ENCODE measurements around the gene BTG4.

Gene BTG4

DNA sequence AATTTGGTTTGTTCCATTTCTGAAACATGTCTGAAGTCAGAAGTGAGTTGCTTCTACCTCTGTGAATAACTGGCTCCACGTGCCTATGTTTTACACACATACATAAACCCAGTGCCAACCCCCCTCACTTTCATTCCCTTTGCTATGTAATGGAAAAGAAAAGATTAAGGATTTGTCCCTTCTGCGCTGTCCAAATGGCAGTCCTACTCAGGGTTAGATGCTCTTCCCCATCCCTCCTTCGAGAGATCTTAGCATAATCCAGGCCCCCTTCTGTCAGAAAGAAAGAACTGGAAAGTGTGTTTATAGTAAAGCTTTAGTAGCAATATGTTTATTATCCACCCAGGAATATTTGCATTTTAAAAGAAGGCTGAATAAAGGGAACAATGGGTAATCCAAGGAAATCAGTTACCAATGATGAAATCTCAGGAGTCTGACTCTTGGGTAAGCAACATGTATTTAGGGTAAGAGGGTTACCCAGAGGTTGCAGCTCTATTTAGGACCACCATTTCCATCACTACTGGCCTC, 25.2 kb upstream of the BTG4 start:
- no peak for DNase-seq (ENCODE audit: low read depth)

DNA sequence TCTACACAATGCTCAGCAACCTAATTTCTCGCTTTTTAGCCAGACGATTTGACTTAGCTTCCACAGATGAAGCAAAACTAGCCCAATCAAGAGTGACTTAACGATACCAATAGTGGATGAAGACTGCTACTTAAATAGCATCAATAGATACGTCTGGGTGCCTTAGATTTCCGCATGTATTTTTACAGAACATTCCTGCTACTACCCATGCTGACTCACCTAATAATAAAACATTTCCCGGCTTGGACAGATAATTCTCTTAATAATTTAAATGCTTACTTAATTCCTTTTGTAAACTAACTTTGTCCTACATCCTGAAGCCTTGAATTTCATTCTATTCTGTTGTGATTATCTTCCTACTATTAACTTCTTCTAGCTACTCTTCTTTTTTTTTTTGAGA, 23.1 kb upstream of the BTG4 start:
- no peak for DNase-seq (ENCODE audit: low read depth)

DNA sequence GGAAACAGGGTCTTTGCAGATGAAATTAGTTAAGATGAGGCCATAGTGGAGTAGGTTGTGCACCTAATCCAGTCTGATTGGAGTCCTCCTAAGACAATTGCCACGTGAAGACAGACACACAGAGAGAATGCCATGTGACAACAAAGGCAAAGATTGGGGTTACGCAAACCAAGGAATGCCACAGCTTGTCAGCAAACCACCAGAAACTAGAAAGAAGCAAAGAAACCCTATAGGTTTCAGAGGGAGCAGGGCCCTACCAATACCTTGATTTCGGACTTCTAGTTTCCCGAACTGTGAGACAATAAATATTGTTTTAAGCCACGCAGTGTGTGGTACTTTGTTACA, 20.2 kb upstream of the BTG4 start:
- DNase-seq (ENCODE audit: low read depth): no peak

DNA sequence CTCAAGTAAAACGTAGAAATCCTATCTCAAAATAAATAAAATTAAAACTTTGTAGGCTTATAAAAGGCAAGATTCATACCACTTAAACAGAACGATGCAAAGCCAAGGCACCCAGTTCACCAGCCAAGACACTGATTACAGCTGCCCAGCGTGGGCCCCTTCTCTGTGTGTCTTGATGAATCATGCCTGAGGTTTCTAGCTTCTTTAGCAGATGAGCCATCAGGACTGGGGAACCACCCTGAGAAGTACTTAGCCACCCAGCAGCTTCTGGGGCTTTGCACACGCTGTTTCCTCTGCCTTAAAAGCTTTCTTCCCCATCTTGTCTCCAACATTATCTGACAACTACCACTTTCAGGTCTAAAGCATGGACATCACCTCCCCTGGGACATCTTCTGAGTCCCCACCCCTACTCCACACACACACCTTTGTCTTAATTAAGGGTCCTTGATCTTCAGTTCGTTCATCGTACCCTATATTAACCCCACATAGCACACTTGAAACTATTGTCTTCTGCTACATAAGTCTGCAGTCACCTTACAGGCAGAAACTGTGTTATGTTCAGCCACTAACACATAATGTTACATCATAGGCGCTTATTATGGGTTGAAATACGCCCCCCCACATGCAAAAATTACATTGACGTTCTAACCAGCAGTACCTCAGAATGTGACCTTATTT, 19.6 kb upstream of the BTG4 start:
- no peak for DNase-seq (ENCODE audit: low read depth)

DNA sequence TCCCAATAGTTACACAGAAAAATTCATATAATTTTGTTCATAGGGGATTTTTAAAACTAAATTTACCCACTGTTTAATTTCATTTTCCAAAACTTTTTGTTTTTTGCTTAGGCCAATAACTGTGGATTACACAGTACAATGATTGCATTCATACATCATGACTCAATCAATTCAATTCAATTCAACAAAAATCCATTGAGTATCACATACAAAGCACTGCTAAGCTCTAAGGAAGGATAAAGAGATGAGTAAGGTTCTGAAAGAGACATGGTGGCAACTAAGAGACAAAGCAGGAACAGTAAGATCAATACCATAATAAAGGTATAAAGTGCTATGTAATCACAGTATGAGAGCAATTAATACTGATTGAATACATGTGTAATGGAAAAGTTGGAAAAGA, 18.9 kb upstream of the BTG4 start:
- DNase-seq (ENCODE audit: low read depth): no peak

DNA sequence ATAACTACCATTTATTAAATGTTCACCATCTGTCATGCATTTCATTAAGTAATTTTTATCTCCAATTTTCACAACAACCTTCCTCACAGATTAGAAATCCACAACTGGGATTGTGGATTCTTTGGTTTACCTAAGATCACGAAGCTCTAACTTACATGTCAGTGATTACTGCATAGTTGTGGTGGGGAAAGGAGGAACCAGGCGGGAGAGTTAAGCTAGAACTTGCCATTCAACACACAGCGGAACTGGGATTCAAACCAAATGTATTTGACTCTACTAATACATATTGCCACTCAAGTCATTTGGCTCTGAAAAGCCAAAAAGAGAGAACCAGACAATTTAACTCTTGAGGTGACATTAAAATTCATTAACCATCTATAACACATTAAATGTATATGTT, 17.9 kb upstream of the BTG4 start:
- no peak for DNase-seq (ENCODE audit: low read depth)

DNA sequence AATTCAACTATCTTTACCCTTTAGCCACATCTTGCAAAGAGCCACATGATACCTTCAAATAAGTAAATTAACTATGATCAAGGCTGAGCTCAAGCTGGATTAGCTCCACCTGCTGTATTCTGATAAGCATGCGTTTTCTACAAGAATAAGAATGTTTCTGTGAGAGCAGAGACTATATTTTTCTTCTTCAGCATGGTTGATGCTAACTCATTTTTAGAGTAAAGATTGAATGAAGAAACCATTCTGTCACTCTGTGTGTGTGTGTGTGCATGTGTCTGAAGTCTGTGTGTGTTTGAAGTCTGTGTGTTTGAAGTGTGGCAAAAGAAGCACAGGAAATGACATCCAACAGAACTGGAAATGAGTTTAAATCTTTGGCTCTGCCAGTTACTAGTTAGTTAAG, 16.4 kb upstream of the BTG4 start:
- DNase-seq (ENCODE audit: low read depth): no peak

DNA sequence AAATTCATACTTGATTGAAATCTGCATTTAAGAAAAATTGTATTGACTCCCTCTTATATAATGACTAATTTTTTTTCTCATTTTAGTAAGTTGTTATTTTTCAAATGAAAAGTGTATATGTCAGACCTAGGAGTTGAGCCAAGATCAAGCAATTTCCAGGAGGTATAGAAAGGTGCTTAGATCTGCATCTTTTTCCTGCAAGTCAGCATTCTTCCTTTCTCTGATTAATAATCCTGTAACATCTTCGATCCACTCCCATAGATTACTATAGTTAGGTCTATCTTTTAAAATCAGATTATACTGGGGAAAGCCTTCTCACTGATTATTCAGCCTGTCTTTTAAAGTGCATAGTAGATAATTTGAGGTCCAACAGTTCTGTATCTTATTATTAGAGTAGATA, 15.1 kb upstream of the BTG4 start:
- DNase-seq (ENCODE audit: low read depth): no peak

DNA sequence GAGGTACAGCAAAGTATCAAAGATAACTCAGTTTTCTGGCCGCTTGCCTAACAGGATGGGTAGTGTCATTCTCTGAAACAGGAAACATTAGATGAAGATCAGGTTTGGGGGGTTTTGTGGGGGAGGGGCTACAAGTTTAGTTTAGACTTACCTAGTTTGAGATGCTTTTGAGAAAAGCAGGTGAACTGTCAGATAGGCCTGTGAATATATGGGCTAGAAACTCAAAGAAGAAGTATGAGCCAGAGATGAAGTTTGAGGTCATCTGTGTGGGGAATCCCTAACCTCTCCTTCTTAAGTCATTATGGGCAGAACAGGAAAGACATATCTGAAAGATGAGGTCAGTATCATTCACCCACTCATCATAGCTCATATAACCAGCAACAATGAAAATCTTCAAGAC, 14.3 kb upstream of the BTG4 start:
- DNase-seq (ENCODE audit: low read depth): no peak

DNA sequence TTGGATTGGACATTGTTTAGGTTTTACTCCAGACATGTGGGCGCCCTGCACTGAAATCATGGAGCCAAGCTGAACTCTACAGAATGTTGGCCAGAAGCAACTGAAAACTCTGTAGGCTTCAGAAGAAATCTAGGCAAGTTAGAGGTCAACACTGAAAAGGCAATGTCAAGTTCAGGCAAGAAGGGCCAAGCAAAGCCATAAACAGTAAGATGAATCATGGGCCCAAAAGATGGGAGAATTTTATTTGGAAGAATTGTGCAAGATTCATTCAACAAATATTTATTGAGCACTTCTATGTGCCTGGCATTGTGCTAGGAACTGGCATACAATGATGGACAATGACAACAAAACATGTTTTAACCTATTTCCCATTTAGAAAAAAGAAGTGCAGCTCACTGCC, 13.3 kb upstream of the BTG4 start:
- DNase-seq (ENCODE audit: low read depth): no peak

DNA sequence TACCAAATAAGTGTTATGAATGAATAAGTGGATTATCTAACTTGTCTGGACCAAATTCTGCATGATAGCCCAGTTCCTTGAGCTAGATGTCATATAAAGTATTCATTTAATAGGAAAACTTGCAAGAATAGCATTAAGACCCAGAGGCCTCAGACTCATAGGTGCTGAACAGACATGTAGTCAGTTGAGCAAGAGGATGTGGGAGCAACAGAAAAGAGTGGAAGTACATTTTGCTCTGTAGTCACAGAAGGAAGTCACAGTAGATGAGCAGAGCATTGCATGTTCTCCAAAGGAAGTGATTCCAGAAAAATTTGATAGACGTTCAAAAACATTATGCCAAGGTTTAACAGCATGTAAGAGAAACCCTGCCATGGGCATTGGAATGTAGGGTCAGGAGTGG, 11.9 kb upstream of the BTG4 start:
- no peak for DNase-seq (ENCODE audit: low read depth)

DNA sequence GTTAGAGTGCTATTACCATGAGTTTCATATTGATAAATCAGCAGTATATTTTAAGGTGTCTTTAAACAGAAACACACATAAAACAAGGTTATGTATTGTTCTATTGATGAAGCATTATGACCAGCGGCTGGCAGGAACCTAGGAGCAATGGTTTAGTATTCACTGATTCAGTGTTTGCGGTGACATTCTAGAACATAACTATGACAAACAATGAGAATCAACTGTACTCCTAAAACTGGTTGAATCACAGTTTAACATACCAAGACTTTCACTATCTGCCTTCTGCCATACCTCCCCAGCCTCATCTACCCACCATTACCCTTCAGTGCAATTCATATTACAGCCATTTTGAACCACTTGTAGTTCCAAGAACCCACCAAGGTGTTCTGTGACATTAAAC, 11.2 kb upstream of the BTG4 start:
- DNase-seq (ENCODE audit: low read depth): no peak

DNA sequence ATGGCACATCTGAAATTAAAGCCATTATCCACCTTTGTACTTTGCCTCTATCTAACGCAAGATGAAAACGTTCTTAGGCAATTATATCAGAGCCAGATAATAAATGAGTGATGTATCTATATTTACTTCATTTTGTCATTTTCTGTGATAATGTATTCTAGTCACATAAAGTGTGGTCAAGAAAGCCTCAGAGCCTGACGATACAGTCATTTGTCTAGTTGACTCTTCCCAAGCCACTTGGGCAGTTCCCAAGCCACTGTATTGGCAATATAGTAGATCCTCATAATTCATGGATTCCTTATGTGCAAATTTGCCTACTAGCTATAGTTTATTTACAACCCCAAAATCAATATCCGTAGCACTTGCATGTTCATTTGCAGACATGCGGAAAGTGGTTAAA, 10.2 kb upstream of the BTG4 start:
- no peak for DNase-seq (ENCODE audit: low read depth)

DNA sequence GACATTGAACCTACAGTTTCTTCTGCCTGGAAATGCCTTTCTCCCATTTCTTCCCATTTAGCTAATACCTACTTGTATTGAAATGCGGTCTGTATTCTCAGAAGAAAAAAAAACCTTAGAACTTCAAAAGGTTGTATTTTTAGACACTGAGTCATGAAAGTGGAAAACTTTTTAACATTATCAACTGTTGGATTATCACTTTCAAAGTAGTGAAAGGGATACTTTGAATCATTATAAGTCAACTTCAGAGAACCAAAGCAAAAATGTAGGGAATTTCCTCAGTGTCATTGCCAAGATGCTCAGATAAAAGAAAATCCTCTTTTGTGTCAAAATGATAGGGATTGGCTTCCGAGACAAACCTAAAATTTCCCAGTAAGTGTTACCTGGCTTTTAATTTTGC, 8.9 kb upstream of the BTG4 start:
- DNase-seq (ENCODE audit: low read depth): no peak

DNA sequence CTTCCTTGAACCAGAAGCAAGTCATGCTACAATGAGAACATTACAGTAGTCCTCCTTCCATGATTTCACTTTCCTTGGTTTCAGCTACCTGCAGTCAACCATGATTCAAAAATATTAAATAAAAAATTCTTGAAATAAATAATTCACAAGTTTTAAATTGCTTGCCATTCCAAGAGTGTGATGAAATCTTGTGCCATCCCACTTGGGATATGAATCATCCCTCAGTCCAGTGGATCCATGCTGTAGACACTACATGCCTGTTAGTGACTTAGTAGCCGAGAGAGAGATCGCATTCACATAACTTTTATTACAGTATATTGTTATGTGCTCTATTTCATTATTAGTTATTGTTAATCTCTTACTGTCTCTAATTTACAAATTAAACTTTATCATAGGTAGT, 8.4 kb upstream of the BTG4 start:
- DNase-seq (ENCODE audit: low read depth): no peak

DNA sequence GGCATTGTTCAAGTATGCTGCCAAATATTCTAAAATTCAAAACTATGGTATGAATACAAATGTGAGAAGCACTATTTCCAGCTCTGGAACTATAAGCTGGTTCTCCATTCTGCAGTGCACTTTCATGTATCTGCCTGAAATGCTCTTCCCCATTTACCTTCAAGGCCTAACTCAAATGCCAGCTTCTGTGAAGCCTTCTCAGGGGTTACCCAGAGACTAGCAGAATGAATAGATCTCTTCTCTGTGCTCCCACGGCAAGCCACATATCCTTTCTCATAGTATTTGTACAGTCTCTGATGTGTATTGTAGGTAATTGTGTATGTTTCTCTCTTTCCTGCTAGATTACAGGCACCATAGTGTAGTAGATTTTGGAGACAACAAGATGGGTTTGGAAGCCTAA, 6.5 kb upstream of the BTG4 start:
- no peak for DNase-seq (ENCODE audit: low read depth)

DNA sequence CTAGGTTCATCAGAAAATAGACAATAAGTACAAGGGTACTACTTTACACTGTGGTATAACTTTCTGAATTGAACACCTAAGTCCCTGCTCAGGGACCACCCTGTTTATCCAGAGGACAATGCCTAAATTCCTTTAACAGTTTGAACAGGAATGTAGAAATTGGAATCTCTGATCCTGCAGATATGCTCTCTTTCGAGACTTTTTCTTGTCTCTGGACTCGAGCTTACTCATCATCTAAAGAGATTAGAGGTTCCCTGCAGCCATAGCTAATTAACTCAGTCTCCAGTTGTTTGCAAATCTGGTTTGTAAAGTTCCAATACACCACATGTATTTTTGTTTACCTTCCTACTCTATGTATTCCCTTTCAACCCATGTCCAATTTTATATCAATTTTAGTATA, 3.4 kb upstream of the BTG4 start:
- DNase-seq (ENCODE audit: low read depth): no peak

DNA sequence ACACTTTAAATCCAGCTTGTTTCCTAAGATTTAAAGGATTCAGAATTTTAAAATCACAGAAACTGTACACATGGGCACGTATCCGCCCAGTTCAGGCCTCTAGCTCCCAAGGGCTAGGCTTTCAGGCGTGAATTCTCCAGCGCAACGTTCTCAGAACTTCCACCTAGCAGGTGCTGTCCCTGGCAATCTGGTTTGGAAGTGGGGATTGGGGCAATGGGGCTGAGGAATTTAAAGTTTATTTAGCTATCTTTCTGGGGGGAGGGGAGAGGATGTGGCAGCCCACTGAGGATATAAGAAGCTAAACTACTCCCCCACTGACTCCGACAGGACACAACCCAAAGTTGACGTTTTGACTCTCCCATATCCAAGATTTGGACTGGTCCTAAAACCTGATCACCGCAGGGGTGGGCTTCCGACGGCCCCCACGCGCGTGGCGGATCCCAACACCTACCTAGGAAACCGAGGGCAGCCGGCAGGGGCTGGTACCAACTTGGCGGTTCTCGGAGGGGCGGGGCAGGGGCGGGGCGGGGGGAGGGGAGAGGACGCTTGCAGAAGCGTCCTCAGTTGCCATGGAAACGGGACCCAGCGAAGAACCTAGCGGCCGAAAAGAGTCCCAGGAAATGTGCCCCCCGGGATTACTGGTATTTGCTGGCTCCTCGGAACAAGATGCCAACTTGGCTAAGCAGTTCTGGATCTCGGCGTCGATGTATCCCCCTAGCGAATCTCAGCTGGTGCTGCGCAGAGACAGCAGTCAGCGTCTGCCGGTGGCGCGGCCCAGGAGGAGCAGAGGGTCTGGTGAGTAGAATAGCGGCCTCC, 2.2 kb upstream of the BTG4 start, which contains the start of gene HOATZ:
Gene HOATZ (plus strand): TSS at position 563 of the 816 bp plus-strand sequence. CDS start 7 bp downstream, at position 570.
- no peak for DNase-seq (ENCODE audit: low read depth)

DNA sequence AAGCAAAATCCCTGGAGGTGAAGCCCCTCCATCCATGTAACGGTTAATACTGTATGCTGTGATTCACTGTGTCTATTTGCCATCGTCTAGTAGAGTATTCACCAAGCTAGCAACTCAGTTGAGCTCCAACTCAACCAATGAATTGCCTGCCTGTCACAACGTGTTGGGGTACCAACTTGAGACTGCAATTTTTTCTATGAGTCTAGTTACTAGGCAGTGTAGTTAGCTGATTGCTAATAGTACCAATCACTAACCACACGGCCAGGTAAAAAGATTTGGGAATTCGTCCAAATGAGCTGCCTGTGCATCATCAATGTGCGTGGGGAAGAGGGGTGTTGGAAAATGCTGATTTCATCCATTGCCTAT, 1.0 kb upstream of the BTG4 start:
- no peak for DNase-seq (ENCODE audit: low read depth)

DNA sequence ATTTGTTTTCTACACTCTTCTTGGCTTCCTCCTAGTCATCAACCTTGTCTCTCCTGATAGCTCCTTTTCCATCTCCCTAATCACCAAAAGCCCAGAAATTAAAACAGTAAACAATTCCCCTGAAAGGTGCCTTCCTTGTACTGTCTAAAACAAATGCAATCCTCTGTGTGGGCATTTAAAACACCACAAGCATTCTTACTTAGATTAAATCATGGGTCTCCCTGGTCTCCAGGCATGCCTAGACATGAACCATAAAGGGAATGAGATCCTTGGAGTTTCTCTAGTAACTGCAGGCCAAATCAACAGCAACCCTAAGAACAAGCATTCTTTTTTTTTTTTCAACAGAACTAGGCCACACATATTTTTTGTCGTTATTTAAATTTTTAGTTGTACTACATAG, 1.9 kb downstream of the BTG4 start:
- no peak for DNase-seq (ENCODE audit: low read depth)

DNA sequence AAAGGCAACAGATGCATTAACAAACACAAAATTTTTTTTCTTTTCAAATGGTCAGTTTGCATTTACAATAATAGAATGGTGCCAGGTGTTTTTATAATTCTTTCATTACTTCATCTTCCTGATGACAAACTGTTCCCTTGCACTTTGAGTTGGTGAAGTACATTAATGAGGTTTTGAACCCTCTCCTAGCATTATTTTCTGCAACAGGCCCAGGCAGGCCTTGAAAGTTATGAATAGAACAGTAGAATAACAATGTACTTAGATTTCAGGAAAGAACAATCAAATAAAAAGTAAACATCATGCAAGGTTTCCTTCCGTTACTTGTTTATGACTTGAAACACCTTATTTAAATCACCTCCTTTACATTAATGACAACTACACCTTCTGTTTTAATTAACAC, 9.6 kb downstream of the BTG4 start:
- DNase-seq (ENCODE audit: low read depth): no peak

DNA sequence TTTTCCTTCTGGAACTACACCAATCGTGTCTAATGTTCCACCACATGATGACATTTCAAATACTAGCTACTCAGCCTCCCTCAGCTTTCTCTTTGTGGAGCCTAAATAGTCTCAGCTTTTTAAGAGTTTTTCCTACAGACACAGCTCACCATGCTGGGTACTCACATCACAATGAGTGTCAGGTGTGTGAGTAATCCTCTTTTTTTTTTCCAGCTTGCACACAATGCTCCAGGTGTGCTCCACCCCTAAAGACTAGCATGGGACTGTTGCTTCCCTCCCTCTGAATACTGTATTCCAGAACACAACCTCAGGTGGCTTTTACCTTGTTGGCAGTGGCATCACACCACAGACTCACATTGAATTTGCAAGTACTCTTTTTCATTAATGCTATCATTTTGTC, 11.7 kb downstream of the BTG4 start:
- DNase-seq (ENCODE audit: low read depth): no peak

DNA sequence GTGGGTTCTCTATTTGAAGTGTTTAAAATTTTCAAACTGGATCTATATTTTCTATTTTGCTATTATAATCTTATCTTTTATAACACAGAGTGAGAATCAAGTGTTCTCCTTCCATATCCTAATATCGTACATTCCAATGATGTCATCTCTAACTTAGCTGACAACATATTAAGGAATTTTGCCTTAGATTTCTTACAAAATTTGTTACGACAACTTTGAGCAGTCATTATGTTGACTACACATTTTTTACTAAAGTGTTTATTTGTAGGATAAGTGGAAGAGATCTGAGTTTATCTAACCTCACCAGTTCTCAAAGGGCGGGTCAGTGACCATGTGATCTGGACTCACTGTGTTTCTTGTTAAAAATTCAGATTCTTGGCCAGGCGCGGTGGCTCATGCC, 12.7 kb downstream of the BTG4 start:
- no peak for DNase-seq (ENCODE audit: low read depth)

DNA sequence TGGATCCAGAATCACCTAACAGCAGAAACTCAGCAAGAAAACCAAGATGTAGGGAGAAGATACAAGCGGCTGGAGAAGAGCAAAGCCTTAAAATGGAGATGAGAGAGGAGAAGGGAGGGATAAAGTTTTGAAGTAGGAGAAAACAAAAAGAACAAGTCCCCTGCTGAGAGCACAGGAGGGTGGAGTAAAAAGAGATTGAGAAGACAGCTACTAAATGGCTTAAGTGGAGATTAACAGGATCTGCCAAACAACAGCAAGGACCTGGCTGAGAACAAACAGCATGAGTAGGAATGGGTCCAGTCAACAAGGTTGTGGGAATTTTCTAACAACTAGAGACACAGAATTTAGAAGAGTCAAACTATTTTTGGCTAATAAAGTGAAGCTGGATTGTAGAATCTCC, 18.1 kb downstream of the BTG4 start:
- DNase-seq (ENCODE audit: low read depth): no peak

All from activated T-cell treated with anti-CD3 and anti-CD28 coated beads for 1 hour (primary cell).